ENCODE measurements around the gene RTN4RL1.
"Not testable (repeated sequence)": the region's sequence is repeated elsewhere in the genome, so short reads cannot be mapped to it uniquely, and the experiment has no call there.

The RTN4RL1 gene

GRCh38 chr17:1985686-1986085, 39.4 kb downstream of the RTN4RL1 start:
- H3K36me3 ChIP-seq (ENCODE audit: control insufficient read depth, low read depth, low read length), result no peaks in the 10 kb centered on the region
- H3K4me1 ChIP-seq (ENCODE audit: control insufficient read depth, low read depth, low read length), result peaks cover 12% of the 10 kb centered on the region
- no peaks in the 10 kb centered on the region for H3K27me3 ChIP-seq (ENCODE audit: control insufficient read depth, insufficient read depth, low read length)
- H3K4me3 ChIP-seq (ENCODE audit: low read length), result no peak overlapping the region
- no peak overlapping the region for H3K27ac ChIP-seq (ENCODE audit: low read length)
- no peak overlapping the region for H3K9ac ChIP-seq (ENCODE audit: low read length)
- H3K9me3 ChIP-seq (ENCODE audit: control insufficient read depth, low read depth, low read length), result no peaks in the 10 kb centered on the region

DNA sequence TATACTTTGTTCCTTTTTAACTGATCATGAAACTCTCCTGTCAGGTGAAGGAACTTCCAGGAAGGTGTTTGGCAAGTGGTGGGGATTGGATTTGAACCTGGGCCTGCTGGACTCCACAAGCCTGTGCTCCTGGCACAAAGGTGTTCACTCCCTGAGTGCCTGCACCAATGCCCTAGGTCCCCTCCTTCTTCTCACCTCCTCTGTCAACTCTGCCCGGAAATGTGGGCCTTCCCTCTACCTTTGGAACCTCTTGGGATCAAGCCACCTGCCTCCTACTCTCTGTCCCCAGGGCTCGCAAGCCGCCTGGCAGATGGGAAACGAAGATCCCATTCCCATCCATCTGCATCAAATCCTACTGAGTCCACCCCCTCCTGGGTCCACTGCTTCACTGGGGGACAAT, 40.0 kb downstream of the RTN4RL1 start:
- no peaks in the 10 kb centered on the region for H3K9me3 ChIP-seq (ENCODE audit: control insufficient read depth, low read depth, low read length)
- H3K27me3 ChIP-seq (ENCODE audit: control insufficient read depth, insufficient read depth, low read length), result no peaks in the 10 kb centered on the region
- no peak overlapping the region for H3K9ac ChIP-seq (ENCODE audit: low read length)
- H3K4me1 ChIP-seq (ENCODE audit: control insufficient read depth, low read depth, low read length), result peaks cover 12% of the 10 kb centered on the region
- no peak overlapping the region for H3K4me3 ChIP-seq (ENCODE audit: low read length)
- H3K36me3 ChIP-seq (ENCODE audit: control insufficient read depth, low read depth, low read length), result no peaks in the 10 kb centered on the region
- no peak overlapping the region for H3K27ac ChIP-seq (ENCODE audit: low read length)

- not testable (repeated sequence) for H3K9me3 ChIP-seq (ENCODE audit: control insufficient read depth, low read depth, low read length); H3K9ac ChIP-seq (ENCODE audit: low read length); H3K27ac ChIP-seq (ENCODE audit: low read length); H3K4me3 ChIP-seq (ENCODE audit: low read length); H3K36me3 ChIP-seq (ENCODE audit: control insufficient read depth, low read depth, low read length)
- Histone ChIP-seq H3K4me1 (ENCODE audit: control insufficient read depth, low read depth, low read length) (peaks cover 12% of the 10 kb centered on the region), H3K27me3 (ENCODE audit: control insufficient read depth, insufficient read depth, low read length) (peaks cover 12% of the 10 kb centered on the region)
Observed at GRCh38 chr17:1982793-1983366, 42.3 kb downstream of the RTN4RL1 start.

DNA sequence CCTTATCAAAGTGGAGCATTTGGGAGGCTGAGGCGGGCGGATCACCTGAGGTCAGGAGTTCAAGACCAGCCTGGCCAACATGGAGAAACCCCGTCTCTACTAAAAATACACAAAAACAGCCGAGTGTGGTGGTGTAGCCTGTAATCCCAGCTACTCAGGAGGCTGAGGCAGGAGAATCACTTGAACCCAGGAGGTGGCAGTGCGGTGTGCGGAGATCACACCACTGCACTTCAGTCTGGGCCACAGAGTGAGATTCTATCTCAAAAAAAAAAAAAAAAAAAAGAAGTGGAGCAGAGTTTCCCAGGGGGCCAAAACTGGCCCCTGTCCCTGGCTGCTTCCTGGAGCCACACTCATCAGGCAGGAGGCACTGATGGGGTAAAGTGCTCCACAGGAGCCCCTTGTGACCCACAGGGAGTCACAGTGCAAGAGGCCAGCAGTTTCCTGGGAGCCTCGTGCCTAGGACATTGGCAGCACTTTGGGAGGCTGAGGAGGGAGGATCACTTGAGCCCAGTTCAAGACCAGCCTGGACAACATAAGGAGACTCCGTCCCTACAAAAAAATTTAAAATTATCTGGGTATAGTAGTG, 44.4 kb downstream of the RTN4RL1 start:
- Histone ChIP-seq H3K9me3 (ENCODE audit: control insufficient read depth, low read depth, low read length) (no peaks in the 10 kb centered on the region), H3K27ac (ENCODE audit: low read length) (no peak overlapping the region), H3K4me1 (ENCODE audit: control insufficient read depth, low read depth, low read length) (peaks cover 8% of the 10 kb centered on the region), H3K9ac (ENCODE audit: low read length) (no peak overlapping the region), H3K4me3 (ENCODE audit: low read length) (no peak overlapping the region), H3K27me3 (ENCODE audit: control insufficient read depth, insufficient read depth, low read length) (peaks cover 28% of the 10 kb centered on the region), H3K36me3 (ENCODE audit: control insufficient read depth, low read depth, low read length) (no peaks in the 10 kb centered on the region)

DNA sequence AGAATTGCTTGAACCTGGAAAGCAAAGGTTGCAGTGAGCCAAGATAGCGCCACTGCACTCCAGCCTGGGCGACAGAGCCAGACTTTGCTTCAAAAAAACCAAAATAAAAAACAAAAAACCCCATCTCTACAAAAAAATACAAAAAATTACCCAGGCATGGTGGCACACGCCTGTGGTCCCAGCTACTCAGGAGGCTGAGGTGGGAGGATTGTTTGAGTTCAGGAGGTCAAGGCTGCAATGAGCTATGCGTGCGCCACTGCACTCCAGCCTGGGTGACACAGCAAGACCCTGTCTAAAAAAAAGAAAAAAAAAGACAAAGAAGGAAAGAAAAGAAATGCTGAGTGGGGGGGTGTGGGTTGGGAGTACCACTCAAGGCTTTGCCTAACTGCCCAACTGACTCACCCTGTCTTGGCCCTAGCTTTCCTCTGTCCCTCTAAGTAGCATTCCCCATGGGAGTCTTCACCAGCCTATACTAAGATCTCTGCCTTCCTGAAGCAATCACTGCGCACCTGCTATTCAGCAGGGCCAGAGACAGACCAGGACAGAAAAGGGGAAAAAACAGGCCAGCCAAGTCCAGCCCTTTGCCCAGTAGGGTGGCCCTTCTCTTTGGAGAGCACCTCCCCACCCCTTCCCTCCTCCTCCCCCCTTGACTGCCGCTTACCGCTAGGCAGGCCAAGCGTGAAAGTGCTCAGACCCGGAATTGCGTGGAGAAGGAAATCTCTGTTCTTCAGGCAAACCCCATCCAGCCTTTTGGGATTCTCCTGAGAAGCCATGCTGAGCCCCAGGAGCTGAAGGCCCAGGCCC, 45.8 kb downstream of the RTN4RL1 start:
- no peak overlapping the region for H3K4me3 ChIP-seq (ENCODE audit: low read length)
- no peak overlapping the region for H3K9ac ChIP-seq (ENCODE audit: low read length)
- H3K4me1 ChIP-seq (ENCODE audit: control insufficient read depth, low read depth, low read length), result peaks cover 3% of the 10 kb centered on the region
- H3K36me3 ChIP-seq (ENCODE audit: control insufficient read depth, low read depth, low read length), result no peaks in the 10 kb centered on the region
- no peaks in the 10 kb centered on the region for H3K9me3 ChIP-seq (ENCODE audit: control insufficient read depth, low read depth, low read length)
- H3K27me3 ChIP-seq (ENCODE audit: control insufficient read depth, insufficient read depth, low read length), result peaks cover 28% of the 10 kb centered on the region
- no peak overlapping the region for H3K27ac ChIP-seq (ENCODE audit: low read length)

DNA sequence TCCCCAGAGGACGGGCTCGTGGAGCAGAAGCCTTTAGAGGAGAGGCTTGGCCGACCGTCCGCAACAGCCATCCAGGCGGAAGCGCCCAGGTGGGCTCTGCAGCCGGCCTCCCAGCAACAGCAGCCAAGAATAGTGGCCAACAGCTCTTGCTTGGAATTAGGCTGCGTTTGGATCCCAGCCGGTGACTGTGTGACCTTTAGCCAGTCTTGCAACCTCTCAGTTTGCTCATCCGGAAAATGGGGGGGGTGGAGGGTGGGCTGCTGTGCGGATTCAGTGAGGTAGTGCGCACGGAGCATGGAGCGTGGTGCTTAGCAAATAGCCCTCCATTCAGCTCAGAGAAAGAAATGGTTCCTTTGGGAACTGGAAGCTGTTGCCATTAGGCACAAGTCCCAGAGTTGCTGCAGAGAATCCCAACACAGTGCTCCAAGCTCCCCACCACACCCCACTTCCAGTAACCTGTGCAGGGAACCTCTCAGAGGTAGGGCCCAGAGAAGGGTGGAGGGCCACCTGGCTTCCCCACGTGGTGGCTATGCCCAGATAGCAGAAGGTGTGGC, 46.7 kb downstream of the RTN4RL1 start:
- no peaks in the 10 kb centered on the region for H3K9me3 ChIP-seq (ENCODE audit: control insufficient read depth, low read depth, low read length)
- H3K27ac ChIP-seq (ENCODE audit: low read length), result no peak overlapping the region
- H3K27me3 ChIP-seq (ENCODE audit: control insufficient read depth, insufficient read depth, low read length), result peaks cover 28% of the 10 kb centered on the region
- no peak overlapping the region for H3K4me3 ChIP-seq (ENCODE audit: low read length)
- peaks cover 3% of the 10 kb centered on the region for H3K4me1 ChIP-seq (ENCODE audit: control insufficient read depth, low read depth, low read length)
- no peaks in the 10 kb centered on the region for H3K36me3 ChIP-seq (ENCODE audit: control insufficient read depth, low read depth, low read length)
- H3K9ac ChIP-seq (ENCODE audit: low read length), result no peak overlapping the region

GRCh38 chr17:1977583-1978395, 47.3 kb downstream of the RTN4RL1 start:
- peaks cover 28% of the 10 kb centered on the region for H3K27me3 ChIP-seq (ENCODE audit: control insufficient read depth, insufficient read depth, low read length)
- H3K27ac ChIP-seq (ENCODE audit: low read length), result no peak overlapping the region
- no peaks in the 10 kb centered on the region for H3K36me3 ChIP-seq (ENCODE audit: control insufficient read depth, low read depth, low read length)
- H3K4me1 ChIP-seq (ENCODE audit: control insufficient read depth, low read depth, low read length), result peaks cover 2% of the 10 kb centered on the region
- H3K9me3 ChIP-seq (ENCODE audit: control insufficient read depth, low read depth, low read length), result no peaks in the 10 kb centered on the region
- H3K9ac ChIP-seq (ENCODE audit: low read length), result no peak overlapping the region
- no peak overlapping the region for H3K4me3 ChIP-seq (ENCODE audit: low read length)

GRCh38 chr17:1976683-1977064, 48.5 kb downstream of the RTN4RL1 start:
- H3K4me3 ChIP-seq (ENCODE audit: low read length), result no peak overlapping the region
- H3K9me3 ChIP-seq (ENCODE audit: control insufficient read depth, low read depth, low read length), result no peaks in the 10 kb centered on the region
- H3K4me1 ChIP-seq (ENCODE audit: control insufficient read depth, low read depth, low read length), result no peaks in the 10 kb centered on the region
- no peak overlapping the region for H3K27ac ChIP-seq (ENCODE audit: low read length)
- no peak overlapping the region for H3K9ac ChIP-seq (ENCODE audit: low read length)
- H3K27me3 ChIP-seq (ENCODE audit: control insufficient read depth, insufficient read depth, low read length), result peaks cover 28% of the 10 kb centered on the region
- no peaks in the 10 kb centered on the region for H3K36me3 ChIP-seq (ENCODE audit: control insufficient read depth, low read depth, low read length)

DNA sequence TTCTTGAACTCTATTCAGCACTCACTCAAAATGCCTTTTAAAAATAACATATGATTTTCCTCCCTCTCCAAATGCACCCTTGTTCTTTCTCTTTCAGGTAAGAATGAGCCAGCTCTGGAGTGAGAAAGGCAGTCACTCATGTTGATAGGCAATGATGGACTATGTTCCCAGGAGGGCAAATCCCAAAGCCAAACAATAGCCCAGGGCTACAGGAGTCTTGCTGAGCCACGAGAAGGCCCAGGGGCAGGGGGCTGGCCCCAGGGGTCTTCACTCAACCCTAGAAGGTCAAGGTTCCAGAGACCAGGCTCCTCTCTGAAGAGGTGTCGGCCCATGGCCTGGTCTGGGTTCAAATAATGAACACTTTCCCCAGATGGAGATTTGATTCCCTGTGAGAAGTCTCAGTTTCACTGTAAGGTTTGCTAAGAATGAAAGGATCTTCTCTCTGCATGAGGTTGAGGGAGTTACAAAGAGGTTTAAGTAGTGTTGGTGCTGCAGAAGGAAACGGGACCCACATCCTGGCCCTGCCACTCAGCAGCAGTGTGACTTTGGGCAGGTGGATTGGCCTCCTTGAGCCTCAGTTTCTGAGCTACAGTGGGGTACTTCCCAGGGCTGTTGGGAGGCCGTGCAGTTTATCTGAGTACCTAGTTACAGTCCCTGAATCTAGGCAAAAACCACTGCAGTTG, 49.0 kb downstream of the RTN4RL1 start:
- no peaks in the 10 kb centered on the region for H3K9me3 ChIP-seq (ENCODE audit: control insufficient read depth, low read depth, low read length)
- H3K27ac ChIP-seq (ENCODE audit: low read length), result no peak overlapping the region
- no peak overlapping the region for H3K9ac ChIP-seq (ENCODE audit: low read length)
- H3K36me3 ChIP-seq (ENCODE audit: control insufficient read depth, low read depth, low read length), result no peaks in the 10 kb centered on the region
- H3K27me3 ChIP-seq (ENCODE audit: control insufficient read depth, insufficient read depth, low read length), result peaks cover 28% of the 10 kb centered on the region
- H3K4me1 ChIP-seq (ENCODE audit: control insufficient read depth, low read depth, low read length), result no peaks in the 10 kb centered on the region
- no peak overlapping the region for H3K4me3 ChIP-seq (ENCODE audit: low read length)

GRCh38 chr17:1975573-1975972, 49.6 kb downstream of the RTN4RL1 start:
- peaks cover 28% of the 10 kb centered on the region for H3K27me3 ChIP-seq (ENCODE audit: control insufficient read depth, insufficient read depth, low read length)
- no peaks in the 10 kb centered on the region for H3K9me3 ChIP-seq (ENCODE audit: control insufficient read depth, low read depth, low read length)
- H3K36me3 ChIP-seq (ENCODE audit: control insufficient read depth, low read depth, low read length), result no peaks in the 10 kb centered on the region
- no peak overlapping the region for H3K27ac ChIP-seq (ENCODE audit: low read length)
- H3K4me1 ChIP-seq (ENCODE audit: control insufficient read depth, low read depth, low read length), result no peaks in the 10 kb centered on the region
- no peak overlapping the region for H3K4me3 ChIP-seq (ENCODE audit: low read length)
- H3K9ac ChIP-seq (ENCODE audit: low read length), result no peak overlapping the region
